22Rv1 (cell line): Measurements from ENCODE around the gene DOCK7.
A peak's percentile ranks its signal among the peaks of the same experiment; 100 is the strongest.

Source experiments
- H3K27ac ChIP-seq: fragments of 450-650 bp; 2 replicates; pipeline ENCODE4 v1.5.1; 2017
- ZFX ChIP-seq: fragments of 450-650 bp; IDR thresholded peaks from 2 replicates; pipeline ENCODE4 v1.6.1; 2017; ENCODE audit warnings: antibody characterized with exemption, borderline replicate concordance
- TF ChIP-seq, protein P1 (sequence below): fragments of 450-650 bp; IDR thresholded peaks from 2 replicates; pipeline ENCODE4 v1.5.1; 2017; ENCODE audit warnings: mild to moderate bottlenecking

Gene DOCK7

DNA sequence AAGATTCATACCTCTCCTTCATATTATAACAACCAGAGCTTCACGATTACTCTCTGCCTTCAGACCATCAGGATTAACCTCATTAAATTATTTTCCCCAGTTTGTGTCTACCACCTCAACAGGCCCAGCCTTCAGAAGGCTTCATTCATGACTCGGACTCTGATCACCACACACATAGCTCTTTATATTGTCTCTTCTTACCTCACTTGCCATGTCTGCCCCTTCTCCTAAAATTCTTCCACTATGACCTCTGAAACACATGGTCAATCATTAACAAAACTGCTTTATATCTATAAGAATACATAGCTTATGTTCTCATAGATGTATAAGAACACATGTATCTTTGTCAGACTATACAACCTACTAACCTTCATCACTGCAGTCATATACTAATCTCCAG is 171.6 kb downstream of the DOCK7 start:
- TF ChIP-seq, protein P1, sequence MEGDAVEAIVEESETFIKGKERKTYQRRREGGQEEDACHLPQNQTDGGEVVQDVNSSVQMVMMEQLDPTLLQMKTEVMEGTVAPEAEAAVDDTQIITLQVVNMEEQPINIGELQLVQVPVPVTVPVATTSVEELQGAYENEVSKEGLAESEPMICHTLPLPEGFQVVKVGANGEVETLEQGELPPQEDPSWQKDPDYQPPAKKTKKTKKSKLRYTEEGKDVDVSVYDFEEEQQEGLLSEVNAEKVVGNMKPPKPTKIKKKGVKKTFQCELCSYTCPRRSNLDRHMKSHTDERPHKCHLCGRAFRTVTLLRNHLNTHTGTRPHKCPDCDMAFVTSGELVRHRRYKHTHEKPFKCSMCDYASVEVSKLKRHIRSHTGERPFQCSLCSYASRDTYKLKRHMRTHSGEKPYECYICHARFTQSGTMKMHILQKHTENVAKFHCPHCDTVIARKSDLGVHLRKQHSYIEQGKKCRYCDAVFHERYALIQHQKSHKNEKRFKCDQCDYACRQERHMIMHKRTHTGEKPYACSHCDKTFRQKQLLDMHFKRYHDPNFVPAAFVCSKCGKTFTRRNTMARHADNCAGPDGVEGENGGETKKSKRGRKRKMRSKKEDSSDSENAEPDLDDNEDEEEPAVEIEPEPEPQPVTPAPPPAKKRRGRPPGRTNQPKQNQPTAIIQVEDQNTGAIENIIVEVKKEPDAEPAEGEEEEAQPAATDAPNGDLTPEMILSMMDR: no peak
- no peak for TF ChIP-seq ZFX
- no peak overlapping the region for H3K27ac ChIP-seq

DNA sequence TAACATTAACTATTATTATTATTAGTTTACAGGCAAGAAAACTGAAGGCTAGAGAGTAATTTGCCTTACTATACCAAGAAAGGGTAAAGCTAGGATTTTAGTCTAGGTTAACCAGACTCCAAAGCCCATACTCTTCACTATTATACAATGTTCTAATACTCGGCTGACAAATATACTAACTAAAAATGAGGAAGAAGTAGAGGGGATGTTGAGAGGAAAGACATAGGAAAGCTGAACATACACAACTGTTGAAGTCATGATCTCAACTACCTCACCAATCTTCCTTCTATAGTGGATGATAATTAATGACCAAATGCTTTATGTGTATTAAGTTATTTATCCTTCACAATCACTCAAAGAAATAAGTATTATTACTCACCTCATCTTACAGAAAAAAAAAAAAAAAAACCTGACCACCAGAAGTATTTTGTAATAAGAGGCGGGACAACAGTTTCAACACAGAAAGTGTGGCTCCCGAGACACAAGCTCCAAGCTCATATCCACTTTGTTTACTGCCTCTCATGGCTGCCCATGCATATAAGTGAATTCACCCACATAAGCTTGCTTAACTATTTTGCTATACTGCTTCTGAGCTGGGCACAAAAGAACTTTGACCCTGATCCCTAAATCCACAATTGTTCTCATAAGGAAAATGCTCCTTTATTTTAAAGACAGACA is 173.3 kb downstream of the DOCK7 start:
- TF ChIP-seq ZFX: no peak
- TF ChIP-seq, protein P1: no peak
- H3K27ac ChIP-seq: no peak overlapping the region

DNA sequence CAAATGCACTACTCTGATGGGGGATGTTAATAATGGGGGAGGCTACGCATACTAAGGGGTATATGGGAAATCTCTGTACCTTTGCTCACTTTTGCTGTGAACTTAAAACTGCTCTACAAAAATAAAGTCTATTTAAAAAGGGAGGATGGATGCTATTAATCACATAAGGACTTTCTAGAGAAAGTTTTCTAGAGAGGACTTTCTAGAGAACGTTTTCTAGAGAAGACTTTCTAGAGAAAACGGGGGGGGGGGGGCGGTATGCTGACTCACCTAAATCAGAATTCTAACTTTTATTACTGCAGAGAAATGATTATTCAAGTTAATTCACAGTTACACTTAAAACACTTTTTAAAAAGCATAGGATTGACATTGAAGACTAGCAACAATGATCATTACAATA is 175.2 kb downstream of the DOCK7 start:
- H3K27ac ChIP-seq: no peak overlapping the region
- TF ChIP-seq, protein P1: no peak
- no peak for TF ChIP-seq ZFX

DNA sequence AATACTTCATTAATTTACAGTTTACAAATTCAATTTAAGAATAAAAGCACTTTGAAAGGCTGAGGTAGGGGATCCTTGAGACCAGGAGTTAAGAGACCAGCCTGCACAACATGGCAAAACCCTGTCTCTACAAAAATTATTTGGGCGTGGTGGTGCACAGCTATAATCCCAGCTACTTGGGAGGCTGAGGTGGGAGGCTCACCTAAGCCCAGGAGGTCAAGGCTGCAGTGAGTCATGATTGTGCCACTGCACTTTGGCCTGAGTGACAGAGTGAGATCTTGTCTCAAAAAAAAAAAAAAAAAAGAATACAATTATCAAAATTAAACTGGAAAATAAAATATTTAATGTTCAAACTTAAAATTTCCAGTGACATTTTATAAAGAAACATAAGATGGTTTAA is 179.2 kb downstream of the DOCK7 start:
- TF ChIP-seq, protein P1: no peak
- TF ChIP-seq ZFX: no peak
- H3K27ac ChIP-seq: no peak overlapping the region

DNA sequence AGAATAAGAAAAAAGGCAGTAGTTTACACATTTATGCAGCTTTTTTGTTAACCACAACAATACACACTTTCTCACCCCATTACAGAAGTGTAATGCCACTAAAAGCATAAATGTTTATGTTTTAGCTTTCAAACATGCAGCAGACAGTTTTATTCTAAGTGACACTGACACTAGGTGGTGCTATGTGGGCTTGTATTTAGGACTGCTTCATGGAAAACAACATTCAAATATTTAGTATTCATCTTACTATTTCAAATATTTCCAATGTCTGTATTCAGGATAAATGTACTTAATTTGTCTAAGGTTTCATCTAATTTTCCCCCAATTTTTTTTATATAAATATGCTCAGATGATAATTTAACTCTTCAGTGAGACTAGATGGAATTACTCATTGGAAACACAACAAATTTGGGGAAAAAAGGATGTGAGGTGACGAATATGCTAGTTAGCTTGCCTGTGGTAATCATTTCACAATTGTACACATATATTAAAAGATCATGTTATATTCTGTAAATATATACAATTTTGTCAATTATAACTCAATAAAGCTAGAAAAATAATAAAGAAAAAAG is 179.9 kb downstream of the DOCK7 start:
- no peak overlapping the region for H3K27ac ChIP-seq
- no peak for TF ChIP-seq ZFX
- TF ChIP-seq, protein P1: peak; percentile 84

DNA sequence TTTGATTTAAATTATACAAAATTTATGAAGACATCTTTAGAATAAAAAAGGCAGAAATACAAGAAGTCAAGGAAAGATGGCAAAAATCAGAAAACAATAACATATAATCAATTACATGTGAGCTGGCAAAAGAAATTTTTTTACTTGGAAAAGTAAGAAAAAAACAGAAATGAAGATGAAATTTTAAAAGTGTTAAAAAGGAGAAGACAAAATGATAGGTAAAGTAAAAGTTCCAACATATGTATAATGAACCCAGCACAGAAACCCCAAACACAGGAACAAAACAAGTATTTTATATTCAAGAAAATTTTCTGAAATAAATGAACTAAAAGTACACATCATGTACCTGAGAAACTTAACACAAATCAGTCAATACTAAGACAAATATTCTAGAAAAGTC is 188.0 kb downstream of the DOCK7 start:
- H3K27ac ChIP-seq: no peak overlapping the region
- TF ChIP-seq, protein P1: no peak
- no peak for TF ChIP-seq ZFX

DNA sequence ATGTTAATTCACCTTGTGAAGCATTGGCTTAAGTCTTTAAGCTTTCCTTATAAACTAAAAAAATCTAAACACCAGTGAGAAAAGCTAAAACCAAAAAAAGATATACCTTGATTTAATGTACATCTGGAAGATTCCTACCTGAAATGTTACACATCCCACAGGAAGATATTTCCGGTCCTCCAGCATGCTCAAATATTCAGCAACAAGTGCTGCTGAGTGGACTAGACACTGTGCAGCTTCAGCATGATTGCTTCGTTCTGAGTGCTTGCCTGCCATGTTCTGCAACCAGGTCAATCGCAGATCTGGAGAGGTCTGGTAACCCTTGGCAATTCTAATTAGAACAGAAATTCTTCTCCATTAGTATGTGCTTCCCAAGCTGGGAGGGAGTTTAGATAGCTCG is 194.0 kb downstream of the DOCK7 start:
- no peak for TF ChIP-seq ZFX
- TF ChIP-seq, protein P1: no peak
- H3K27ac ChIP-seq: no peak overlapping the region
